Pulmonary artery endothelial cell (primary cell): Measurements from ENCODE around the gene HLX. TPM values are rescaled to one million over a fixed set of nuclear protein-coding genes. Genes with fewer than 3 reads are reported as not detected.

Experiments
- DNase-seq: peaks from one replicate; pipeline ENCODE4 v3.0.0-alpha.2; 2011; ENCODE audit warnings: low read depth, low spot score
- total RNA-seq: library from RNA; depleted of rRNA; stranded (reverse); fragments of >200 nt; gene quantifications from 2 replicates; pipeline ENCODE4 v1.2.3, GENCODE V29; 2014

HLX gene
- total RNA-seq, 1 donor from 2014 or later = 16.3 TPM

- no peak for DNase-seq
These were observed 43.7 kb downstream of the HLX start for GRCh38 chr1:220922951-220923350.

DNA sequence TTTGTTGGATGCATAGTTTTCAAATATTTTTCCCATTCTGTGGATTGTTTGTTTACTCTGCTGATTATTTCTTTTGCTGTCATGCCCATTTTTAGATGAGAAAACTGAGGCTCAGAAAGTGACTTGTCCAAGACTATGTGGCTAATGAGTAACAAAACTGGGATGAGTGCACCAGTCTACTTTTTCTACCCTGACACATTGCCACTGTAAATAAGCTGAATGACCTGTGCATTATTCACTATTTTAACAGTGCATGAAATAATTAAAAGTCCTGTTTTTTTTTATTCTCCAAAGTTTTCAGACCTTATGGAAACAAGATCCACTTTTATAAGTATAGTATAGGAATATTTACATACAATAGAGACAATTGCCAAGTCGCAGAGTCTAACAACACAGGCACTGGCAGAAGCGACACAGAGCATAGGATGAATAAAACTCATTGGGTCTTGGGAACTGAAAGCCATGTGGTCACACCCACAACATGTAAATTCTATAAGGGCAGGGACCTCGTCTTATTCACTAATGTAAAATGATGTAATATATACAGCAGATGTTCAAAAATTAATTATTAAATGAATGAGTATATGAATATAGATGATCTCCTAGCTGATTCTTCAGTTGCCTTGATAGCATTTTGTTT is 45.2 kb downstream of the HLX start:
- no peak for DNase-seq

- no peak for DNase-seq
These were observed 46.5 kb downstream of the HLX start for GRCh38 chr1:220925707-220926106.

- DNase-seq = no peak
These were observed 46.9 kb downstream of the HLX start for GRCh38 chr1:220926146-220926545.

DNA sequence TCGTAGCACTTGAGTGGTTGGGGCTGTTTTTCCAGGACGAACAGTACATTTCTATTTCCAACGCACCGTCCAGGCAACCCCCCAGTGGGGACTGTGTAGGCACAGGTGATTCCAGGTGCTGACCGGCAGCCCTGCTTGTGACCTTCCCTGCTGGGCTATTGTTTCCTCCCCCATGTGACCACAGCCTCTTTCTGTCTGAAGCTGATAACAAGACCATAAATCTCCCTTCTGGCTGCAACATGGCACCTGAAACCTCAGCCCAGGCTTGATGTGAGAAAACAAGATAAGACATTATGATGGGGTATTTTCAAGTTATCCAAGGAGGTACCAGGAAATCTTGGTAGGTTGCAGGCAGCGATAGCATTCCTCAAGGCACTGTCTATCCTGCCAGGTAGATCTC is 48.2 kb downstream of the HLX start:
- DNase-seq = no peak

DNA sequence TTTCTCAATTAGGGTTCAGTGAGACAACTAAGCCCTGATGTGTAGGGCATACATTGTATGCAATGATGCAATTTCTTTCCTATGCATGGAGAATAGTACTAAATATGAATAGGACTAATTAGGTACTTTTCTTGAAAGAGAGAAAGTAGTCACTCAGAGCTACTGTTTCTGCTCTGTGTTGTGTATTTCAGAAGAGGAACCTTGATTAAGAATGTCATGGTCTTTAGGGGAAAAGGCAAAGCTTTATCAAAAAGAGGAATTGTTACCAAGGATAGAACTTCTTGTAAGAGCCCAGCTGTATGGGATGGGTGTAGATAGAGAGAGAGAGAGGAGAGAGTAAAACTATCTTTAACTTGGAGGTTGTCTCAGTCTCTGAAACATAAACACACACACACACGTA is 49.1 kb downstream of the HLX start:
- no peak for DNase-seq

- DNase-seq = no peak
These were observed 49.6 kb downstream of the HLX start for GRCh38 chr1:220928725-220929300.

- no peak for DNase-seq
These were observed 50.1 kb downstream of the HLX start for GRCh38 chr1:220929304-220929703.

Other genes with a start within 250 kb of the HLX start
- 34.1 and 35.1 TPM in 2 replicates for gene C1orf115, start 189.1 kb upstream of the HLX start, total RNA-seq
- gene MTARC2, start 131.1 kb upstream of the HLX start, total RNA-seq = 6.9 and 8.0 TPM in 2 replicates
- gene MTARC1, start 92.5 kb upstream of the HLX start, total RNA-seq = 0.73 and 2.1 TPM in 2 replicates